GM12865 (cell line): ENCODE data around the gene ERC2.
A peak's percentile ranks its signal among the peaks of the same experiment; 100 is the strongest.

Experiments
- DNase-seq: peaks from one replicate; pipeline ENCODE4 v3.0.0; 2010; ENCODE audit warnings: low read depth
- H3K4me3 ChIP-seq: 2 replicates; pipeline ENCODE4 v1.5.1; 2011; ENCODE audit warnings: mild to moderate bottlenecking, low read depth, low read length, control low read depth
- TF ChIP-seq, protein P1 (sequence below): IDR thresholded peaks from 2 replicates; pipeline ENCODE4 v1.5.1; 2011; ENCODE audit warnings: low read length, control low read depth, low read depth, inconsistent platforms; ENCODE audit not compliant: insufficient read depth; ENCODE audit errors: missing control alignments

Gene ERC2

GRCh38 chr3:55664387-55664786 lies 803.9 kb downstream of the ERC2 start:
- H3K4me3 ChIP-seq: no peak overlapping the region
- TF ChIP-seq, protein P1, sequence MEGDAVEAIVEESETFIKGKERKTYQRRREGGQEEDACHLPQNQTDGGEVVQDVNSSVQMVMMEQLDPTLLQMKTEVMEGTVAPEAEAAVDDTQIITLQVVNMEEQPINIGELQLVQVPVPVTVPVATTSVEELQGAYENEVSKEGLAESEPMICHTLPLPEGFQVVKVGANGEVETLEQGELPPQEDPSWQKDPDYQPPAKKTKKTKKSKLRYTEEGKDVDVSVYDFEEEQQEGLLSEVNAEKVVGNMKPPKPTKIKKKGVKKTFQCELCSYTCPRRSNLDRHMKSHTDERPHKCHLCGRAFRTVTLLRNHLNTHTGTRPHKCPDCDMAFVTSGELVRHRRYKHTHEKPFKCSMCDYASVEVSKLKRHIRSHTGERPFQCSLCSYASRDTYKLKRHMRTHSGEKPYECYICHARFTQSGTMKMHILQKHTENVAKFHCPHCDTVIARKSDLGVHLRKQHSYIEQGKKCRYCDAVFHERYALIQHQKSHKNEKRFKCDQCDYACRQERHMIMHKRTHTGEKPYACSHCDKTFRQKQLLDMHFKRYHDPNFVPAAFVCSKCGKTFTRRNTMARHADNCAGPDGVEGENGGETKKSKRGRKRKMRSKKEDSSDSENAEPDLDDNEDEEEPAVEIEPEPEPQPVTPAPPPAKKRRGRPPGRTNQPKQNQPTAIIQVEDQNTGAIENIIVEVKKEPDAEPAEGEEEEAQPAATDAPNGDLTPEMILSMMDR: no peak
- DNase-seq: no peak

GRCh38 chr3:55662683-55663082 lies 805.6 kb downstream of the ERC2 start:
- H3K4me3 ChIP-seq: no peak overlapping the region
- TF ChIP-seq, protein P1: no peak
- no peak for DNase-seq

- H3K4me3 ChIP-seq: peak overlapping the region; percentile 8; the same call in 1 of the 2 replicates
- TF ChIP-seq, protein P1: no peak
- DNase-seq: no peak
Observed at GRCh38 chr3:55661571-55661970, 806.7 kb downstream of the ERC2 start.

GRCh38 chr3:55661141-55661540 lies 807.1 kb downstream of the ERC2 start:
- TF ChIP-seq, protein P1: no peak
- no peak overlapping the region; the same call in 1 of the 2 replicates for H3K4me3 ChIP-seq
- peak; percentile 73 for DNase-seq

- no peak overlapping the region for H3K4me3 ChIP-seq
- no peak for DNase-seq
- TF ChIP-seq, protein P1: no peak
Observed at GRCh38 chr3:55660642-55661041, 807.6 kb downstream of the ERC2 start.

- TF ChIP-seq, protein P1: no peak
- no peak overlapping the region for H3K4me3 ChIP-seq
- DNase-seq: no peak
Observed at GRCh38 chr3:55659701-55660100, 808.6 kb downstream of the ERC2 start.
